Measurements from ENCODE around the gene OCA2.

OCA2 gene

DNA sequence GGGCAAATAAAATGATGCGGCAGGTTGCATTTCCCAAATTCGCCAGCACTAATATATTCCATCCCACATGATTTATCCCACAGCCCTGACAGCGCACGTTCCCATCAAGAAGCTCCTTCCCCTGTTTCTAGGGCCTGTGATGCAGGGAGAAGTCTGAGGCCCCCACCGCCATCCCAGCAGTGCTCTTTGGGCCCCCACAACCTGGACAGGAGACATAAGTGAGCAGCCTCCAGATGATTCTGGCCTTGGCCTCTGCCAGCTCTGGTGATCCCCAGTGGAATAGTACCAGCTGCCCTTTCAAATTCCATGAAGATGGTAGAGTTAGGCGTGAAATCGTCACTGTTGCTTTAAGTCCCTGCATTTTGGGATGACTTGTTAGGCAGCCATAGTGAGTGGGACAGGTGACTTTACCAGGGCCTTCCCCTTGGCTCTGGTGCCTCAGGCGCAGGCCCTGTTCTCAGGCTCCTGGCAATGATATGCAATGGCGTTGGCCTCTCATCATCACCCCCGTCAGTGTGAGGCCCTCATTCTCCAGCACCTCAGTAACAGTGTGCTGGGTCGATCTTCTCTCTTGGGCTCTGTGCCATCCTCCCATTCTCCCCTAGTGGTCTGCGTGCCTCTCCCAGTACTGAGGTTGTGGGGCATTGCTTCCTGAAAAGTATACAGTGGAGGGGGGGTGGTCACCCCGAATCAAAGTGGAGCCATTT lies 263.7 kb downstream of the OCA2 start:
- DNase-seq, result no peak

DNA sequence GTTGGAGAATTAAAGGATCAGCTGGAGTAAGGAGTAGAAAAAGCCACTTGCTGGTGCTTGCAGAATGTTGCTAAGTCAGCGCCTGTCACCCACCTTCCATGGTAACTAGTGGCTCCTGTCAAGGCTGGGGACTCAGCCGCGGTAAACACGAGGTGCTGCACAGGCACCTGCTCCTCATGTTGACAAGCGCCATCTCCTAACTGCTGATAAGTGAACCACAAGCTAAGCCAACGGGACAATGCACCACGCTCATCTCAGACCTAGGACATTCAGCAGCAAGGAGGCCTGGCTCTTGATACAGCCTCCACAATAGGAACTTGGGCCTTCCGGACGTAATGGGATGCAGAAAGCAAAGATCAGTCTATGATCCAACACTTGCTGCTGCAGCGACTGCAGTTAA lies 264.4 kb downstream of the OCA2 start:
- no peak for DNase-seq

DNA sequence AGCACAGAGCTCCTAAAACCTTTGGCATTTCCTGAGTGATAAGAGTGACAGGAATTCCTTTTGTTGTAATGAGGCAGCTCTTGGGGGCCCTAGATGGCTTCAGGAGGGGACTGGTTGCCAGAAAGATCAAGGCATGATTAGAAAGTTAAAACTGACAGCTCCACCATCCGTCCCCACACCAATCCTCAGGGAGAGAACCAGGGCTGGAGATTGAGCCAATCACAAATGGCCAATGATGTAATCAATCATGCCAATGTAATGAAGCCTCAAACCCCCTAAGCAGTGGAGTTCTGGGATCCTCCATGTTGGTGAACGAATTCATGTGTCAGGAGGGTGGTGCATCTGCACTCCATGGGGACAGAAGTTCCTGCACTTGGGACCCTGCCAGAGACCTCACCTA lies 265.1 kb downstream of the OCA2 start:
- DNase-seq, result no peak

DNA sequence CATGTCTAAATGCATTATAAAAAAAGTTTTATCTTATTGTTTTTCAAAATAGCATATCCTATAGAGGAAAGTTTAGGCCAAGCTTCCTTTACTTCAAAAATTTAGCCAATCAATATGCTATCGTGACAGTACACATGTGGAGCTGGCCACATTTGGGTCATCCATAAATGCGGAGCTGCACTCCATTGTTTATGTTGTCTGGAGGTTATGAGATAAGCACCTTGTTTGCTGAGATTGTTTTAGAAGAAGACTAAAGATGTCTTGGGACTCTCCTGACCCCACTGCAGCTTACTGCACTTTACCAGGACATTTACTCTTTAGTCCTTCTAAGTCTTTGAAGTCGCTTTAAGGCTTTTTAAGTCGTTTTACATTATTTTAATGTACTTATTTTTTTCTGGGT lies 265.9 kb downstream of the OCA2 start:
- no peak for DNase-seq

DNA sequence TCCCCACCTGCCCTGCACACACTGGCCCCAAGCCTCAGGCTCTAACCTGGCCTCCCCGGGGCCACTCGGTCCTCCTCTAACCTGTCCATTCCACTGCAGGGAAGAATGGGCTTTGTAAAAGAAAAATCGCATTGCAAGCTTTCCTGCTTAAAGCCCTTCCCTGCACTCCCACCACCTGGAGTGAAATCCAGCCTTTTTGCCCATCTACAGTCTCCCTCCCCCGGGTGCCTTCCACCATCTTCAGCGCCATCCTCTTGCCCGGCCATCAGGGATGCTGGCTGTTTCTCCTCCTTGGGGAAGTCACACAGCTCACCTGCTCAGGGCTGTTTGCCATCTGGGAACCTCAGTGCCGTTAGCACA lies 266.9 kb downstream of the OCA2 start:
- no peak for DNase-seq

DNA sequence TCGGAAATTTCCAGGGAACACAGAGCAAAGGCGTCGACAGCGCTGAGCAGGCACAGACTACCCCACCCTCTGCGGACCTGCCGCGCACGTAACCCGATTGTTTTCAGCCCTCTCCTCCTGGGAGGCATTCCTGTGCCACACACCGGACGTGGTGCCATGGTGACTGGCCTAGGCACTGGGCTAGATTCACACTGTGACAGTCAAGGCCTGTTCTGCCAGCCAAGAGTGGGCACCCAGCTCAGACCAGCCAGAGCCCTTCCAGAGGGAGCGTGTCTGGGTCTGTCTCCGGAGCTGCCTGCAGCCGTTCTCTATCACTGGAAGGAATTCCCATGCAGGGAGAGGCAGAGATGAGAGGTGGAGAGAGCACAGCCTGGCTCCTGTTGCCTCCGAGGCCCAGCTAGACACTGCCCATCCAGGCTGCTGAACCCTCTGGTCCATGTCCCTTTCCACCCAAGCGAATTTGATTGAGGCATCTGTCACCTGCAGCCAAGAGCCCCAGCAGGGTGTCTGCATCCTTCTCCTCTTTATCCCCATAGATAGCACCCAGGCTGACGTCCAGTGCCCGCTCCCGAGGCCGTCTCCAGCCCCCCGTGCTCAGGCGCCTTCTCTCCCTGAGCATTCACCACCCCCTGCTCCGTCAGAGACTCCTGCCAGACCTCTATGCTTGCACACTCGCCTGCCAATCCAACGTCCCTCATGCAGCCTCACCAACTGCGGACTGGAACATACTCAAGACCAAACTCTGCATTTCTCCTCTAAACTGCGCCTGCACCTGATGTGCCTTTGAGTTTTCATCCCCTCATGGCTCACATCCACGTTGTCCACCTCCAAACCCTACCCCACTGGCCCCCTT lies 267.5 kb downstream of the OCA2 start:
- no peak for DNase-seq

DNA sequence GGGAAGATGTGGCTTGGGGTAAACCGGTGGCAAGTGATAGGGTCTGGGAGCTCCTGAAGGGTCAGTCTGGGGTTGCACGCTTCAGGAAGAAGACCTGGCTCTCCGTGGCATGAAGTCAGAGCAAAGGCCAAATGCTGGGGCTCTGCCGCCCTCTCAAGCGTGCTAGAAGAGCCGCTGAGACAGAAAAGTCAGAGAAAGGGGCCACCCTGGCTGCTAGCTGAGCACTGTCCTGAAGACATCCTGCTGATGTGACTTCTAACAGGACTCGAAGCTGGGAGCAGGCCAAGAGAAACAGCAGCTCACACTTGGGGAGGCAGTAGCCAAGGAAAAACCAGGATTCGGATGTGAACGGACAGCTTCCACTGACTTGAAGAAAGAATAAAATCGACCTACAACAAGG lies 270.4 kb downstream of the OCA2 start:
- DNase-seq, result no peak

DNA sequence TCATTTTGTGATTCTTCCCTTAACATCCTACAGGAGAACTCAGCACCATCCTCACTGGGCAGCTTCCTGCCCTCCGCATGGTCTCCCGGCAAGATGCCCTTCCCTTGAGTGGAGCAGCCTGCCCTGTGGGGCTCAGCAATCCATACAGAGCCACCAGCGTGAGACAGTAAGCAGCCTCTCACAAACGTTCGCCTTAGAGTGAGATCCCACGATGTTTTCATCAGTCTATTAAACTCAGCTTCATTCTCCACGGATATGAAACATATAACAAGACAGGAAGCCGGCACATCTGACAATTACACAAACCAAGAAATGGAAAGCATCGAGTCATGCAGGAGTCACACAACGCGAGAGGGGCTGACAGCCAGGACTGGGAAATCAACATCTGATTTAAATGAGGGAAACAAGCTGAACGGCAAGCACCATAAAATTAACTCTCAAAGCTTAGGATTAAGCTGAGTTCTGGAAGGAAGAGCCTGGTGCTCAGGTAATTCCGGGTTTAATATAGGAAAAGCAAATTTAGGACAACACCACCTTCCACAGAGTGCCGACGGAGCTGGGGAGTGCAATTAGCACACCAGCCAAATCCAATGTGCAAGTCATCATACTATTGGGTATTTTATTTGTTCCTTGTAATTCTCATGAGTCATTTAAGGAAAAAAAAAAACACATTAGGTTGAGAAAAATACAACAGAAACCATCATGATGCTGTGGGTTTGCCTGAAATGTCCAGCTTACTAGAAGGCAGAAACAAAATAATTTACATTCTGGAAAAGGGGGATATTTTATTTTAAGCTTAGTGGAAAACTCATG lies 272.0 kb downstream of the OCA2 start:
- no peak for DNase-seq

DNA sequence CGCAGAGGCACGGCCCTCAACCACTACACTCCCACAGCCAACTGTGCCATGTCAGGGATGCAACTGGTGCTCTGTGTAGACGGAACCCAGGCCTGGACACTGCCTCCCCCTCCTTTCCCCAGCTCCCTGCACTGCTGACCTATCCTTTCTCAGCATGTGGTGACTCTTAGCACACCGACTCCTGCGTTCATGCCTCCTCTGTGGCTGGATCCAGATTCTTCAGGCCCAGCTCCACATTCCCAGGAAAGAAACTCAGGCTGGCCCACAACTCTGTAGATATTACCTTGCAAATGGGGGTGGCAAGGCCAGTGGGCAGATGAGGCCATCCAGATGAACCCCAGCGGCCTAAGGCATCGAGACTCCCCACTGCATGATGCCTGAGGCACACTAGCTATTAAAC lies 272.7 kb downstream of the OCA2 start:
- no peak for DNase-seq

DNA sequence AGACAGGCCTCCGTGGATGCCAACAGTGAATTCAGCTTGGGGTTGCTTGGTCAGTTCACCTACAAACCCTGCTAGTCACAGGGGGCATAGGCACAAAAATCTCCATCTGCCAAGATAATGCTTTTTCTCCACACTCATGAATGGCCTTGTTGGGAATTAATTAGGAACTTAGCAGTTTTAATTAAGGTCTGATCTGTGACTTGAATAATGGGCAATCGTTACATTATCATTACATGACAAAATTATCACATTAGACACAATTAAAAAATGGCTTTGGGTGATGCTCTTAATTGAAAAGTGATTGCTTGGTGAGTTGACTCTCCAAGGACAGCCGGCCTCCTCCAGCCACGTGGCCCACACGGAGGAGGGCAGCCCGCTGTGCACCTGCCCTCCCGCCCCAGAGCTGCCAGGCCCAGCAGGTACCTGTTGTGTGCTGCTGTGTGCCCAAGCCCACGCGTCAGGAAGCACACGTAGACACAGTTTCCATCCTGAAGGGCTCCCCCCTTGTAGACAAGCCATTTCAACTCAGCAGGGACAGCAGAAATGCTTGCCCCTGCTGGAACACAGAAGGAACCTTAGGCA lies 274.2 kb downstream of the OCA2 start:
- no peak for DNase-seq

DNA sequence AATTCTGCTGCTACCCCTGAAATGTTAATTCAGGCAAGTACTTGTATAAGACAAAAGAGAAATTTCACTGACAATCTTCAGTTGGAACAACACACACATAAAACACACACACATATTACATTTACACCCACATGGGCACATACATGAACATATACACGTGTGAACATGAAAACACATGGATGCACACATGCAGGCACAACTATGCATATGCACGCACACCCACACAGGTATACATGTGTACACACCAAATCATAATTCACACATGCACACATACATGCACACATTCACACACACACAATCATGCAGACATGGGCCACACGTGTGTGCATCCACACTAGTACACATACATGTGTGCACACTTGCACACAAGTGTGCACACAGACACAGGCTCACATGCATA lies 277.8 kb downstream of the OCA2 start:
- no peak for DNase-seq

DNA sequence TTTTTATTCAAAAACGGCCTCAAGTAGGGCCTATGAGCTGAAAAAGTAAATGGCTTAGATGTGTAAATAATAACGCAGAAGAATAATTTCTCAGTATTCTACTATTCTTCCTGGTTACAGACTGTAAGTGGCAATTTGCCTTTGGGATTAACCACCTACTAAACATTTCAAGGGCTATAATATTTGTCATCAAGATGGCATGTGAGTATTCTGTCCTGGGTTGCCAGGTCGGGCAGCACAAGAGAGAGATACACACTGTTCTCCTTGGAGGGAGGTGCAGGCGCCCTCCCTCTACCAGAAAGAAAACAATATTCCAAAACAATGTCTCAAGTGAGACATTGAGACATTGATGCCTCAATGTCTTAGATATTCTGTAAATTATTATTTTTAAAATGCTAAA lies 278.4 kb downstream of the OCA2 start:
- no peak for DNase-seq

DNA sequence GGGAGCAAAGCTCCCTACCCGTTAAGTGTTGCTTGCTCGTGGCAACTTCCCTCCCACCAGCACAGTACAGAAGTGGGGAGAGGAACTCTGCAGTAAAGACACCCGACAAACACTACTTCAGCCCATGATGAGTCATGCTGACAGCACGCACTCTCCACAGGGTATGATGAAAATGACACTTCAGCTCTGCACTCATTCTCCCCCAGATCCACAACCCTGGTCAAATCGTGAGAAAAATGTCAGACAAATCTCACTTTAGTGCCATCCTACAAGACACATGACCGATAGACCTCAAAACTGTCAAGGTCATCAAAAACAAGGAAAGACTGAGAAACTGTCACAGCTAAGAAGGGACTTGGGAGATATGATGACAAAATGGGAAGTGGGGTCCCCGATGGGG lies 278.9 kb downstream of the OCA2 start:
- no peak for DNase-seq

DNA sequence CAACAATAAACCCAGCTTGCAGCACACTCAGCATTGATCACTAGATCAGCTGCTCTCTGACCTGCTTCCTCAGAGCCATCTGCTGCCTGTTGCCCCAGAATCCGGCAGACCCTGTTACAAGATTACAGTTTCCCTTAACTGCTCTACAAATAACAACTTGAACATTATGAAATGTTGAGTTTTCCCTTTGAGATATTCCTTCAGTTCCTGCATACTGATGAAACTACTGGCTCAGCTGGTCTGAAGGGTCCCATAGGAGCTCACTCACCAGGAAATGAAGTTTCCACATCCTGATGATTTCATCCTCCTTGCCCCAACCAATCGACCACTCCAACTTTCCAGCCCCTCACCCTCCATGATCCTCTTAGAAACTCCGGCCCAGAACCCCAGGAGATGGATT lies 281.9 kb downstream of the OCA2 start:
- no peak for DNase-seq

DNA sequence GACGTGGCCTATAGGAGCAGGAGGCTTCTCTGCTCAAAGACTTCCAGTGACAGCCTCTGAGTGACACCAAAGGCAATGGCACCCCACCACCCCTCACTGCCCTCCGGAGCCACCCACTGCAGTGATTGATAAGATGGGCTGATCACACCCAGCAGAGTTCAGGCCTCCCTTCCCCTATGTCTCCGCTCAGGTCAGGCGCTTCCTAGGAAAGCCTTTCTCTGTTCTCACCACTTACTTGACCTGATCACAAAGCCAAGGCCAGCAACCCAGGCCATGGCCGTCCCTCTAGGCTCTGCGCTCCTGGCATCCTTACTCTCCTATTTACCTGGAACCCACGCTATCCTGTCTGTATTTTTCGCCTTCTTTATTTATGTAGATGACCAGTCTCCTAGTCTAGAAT lies 282.3 kb downstream of the OCA2 start:
- no peak for DNase-seq

DNA sequence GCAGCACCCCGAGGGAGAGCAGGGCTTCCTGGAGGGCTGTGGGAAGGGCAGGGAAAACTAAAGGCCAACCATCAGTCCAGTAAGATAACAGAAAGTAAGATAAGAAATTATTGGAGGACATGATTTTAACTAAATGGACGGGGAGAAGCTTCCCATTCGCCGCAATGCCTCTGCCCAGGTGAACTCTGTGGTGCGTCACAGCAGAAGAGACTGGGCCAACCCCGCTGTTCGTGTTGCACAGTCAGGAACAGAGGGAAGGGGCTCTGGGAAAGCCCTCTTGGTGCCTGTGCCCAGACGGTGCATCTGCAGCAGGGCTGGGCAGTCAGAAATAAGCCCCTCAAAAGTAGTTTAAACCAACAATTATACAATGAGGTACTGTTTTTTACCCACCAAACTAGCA lies 284.1 kb downstream of the OCA2 start:
- no peak for DNase-seq

DNA sequence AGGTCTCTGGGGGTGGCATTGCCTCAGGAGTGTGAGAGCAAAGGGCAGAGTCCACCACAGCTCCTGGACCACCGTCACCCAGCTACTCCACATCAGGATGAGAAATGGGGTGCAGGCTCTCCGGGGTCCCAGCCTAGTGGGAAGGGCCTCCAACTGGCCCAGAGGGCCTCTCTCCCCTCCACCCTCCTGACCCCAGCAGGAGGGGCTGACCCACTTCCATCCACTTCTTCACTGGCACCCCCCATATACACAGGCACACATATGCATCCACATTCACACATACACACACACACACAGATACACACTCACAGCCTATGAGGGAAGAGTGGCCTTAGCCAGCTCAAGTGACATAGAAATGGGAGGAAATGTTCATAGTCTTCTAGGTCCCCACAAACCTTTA lies 286.0 kb downstream of the OCA2 start:
- DNase-seq, result no peak

DNA sequence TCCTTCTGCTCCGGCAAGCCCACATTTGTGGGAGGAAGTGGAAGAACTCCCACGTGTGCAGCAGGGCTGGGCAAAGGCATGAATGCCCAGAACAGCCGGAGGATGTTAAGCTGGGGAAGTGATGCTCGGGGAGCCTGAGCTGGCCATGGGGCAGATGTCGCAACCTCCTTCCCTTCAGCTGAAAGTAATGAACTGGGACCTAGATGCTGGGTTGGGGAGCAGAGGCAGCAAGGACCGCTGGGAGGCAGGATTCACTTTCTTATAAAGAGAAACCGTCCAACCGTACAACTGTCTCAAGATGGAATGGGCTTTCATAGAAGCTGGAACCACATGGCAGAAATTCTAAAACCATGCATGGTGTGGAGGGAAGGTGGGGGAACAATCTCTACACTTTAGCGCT lies 290.9 kb downstream of the OCA2 start:
- no peak for DNase-seq

DNA sequence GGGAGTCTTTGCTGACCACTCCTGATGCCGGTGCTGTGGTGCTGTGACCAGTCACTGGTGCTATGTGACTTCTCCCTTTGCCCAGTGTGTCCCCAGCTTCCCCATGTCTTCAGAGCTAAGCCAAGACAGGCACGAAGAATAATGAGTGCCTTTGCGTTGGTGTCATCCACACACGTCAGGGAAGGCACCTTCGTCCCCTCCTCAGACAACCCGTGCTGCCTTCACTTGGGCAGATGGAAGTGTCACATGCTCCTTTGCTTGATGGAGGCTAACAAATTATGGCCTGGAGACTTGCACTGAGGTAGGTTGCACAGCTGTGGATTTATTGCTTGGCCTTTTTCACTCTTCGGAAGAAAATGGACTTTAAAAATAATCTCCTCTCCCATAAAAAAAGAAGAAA lies 291.8 kb downstream of the OCA2 start:
- no peak for DNase-seq

DNA sequence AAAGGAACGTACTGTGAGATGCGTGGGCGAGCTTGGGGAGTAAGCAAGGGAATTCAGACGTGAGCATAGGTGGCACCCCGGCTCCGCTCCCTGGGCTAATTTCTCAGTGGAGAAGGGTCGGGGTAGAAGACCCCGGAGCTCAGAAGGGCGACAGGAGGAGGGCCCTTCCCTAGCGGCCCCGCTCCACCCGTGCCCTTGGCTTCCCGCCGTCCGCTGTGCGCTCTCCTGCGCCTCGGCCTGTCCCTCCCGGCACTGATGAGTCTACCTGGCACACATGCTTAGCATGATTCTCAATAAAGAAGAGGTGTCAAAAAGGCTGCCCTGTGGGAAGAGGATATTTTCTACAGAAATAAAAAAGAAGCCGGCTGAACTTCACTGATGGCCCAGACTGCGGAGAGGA lies 292.7 kb downstream of the OCA2 start:
- DNase-seq, result no peak

DNA sequence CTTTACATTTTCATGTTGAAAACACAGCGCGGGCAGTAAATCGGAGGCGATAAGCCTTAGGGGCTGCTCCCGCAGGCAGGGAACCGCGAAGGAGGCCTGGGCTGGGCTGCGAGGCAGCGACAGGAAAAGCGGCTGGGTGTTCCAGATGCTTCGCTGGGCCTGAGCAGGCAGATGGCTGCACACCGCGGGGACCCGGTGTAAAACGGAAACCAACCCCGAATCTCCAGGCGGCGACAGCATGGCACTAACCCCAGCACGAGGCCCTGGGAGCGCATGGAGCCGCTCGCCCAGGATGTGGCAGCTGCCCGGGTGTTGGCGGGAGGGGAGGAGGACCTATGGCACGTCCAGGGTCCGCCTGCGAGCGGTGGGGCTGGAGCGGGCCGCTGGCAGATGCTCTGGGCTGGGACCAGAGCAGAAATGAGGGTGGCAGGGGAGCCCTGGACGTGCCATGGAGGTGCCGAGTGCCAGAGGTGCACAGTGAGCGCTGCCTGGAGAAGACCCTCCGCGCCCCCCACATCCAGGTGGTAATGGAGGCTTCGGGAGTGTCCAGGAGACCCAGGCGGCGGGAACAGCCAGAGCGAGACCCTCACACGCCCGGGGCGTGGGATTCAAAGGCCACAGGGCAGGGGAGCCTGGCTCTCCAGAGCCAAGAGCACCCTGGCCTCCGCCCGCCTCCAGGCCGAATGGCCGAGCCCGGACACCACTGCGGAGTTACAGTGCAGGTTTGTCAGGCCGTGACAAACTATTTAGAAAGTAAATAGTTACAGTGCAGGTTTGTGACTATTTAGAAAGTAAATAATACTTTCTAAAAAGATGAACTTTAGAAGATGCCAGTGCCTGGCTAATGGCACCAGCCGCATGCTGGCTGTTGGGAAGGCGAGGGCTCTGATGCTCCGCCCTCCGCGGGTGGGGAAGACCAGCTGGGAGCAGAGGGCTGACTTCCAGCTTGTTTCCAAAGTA lies 293.6 kb downstream of the OCA2 start:
- DNase-seq, result no peak

DNA sequence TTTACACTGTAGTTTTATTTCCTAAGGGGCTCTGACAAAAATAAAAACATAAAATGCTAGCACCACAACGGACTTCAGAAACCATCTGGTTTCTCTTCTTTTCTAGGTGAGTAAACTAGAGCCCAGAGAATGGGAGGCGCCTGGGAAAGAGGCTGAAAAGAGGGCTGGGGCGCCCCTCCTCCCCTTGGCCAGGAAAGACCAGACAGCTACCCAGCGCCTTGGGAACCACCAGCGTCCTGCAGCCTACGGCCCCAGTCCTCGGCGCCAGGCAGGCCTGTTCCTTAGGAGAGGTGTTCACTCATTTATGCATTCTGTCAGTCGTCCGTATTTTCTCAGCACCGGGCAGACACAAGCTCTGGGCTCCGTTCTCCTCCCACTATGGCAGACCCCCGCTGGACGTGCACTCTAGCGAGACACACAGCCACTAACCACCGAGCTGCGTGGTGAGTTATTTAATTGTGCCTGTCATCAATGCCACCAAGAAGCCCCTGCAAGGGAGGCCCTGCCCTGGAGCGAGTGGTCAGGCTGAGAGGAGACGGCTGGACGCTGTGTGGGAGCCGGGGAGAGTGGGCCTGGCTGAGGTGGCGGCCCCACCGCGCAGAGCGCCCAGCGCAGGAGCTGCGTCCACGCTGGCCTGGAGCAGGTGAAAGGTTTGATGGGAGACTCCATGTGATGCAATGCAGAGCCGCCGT lies 294.4 kb downstream of the OCA2 start:
- DNase-seq, result no peak

Data from NCI-H1092 treated with DMSO at 0.1 percent for 48 hours (cell line).